Measurements from ENCODE around the gene MRPS25.
A peak's percentile ranks its signal among the peaks of the same experiment; 100 is the strongest.

Gene MRPS25

GRCh38 chr3:15083252-15083651 is 18.1 kb upstream of the MRPS25 start:
- DNase-seq (ENCODE audit: low read depth, low spot score): no peak

GRCh38 chr3:15081960-15082664 is 17.0 kb upstream of the MRPS25 start:
- DNase-seq (ENCODE audit: low read depth, low spot score): no peak

GRCh38 chr3:15079091-15079490 is 14.0 kb upstream of the MRPS25 start:
- DNase-seq (ENCODE audit: low read depth, low spot score): no peak

GRCh38 chr3:15074500-15074899 is 9.4 kb upstream of the MRPS25 start:
- no peak for DNase-seq (ENCODE audit: low read depth, low spot score)

GRCh38 chr3:15071699-15072098 is 6.6 kb upstream of the MRPS25 start:
- no peak for DNase-seq (ENCODE audit: low read depth, low spot score)

- no peak for DNase-seq (ENCODE audit: low read depth, low spot score)
Measured at GRCh38 chr3:15069441-15069840, 4.3 kb upstream of the MRPS25 start.

GRCh38 chr3:15066467-15066866 is 1.4 kb upstream of the MRPS25 start:
- DNase-seq (ENCODE audit: low read depth, low spot score): no peak

- no peak for DNase-seq (ENCODE audit: low read depth, low spot score)
Measured at GRCh38 chr3:15065550-15066007, 464 bp upstream of the MRPS25 start.

GRCh38 chr3:15064299-15064834 is 748 bp downstream of the MRPS25 start:
- no peak for DNase-seq (ENCODE audit: low read depth, low spot score)

- no peak for DNase-seq (ENCODE audit: low read depth, low spot score)
Measured at GRCh38 chr3:15063656-15064286, 1.3 kb downstream of the MRPS25 start.

- no peak for DNase-seq (ENCODE audit: low read depth, low spot score)
Measured at GRCh38 chr3:15063238-15063637, 1.9 kb downstream of the MRPS25 start.

GRCh38 chr3:15060029-15060428 is 5.1 kb downstream of the MRPS25 start:
- no peak for DNase-seq (ENCODE audit: low read depth, low spot score)

GRCh38 chr3:15056676-15057404 is 8.3 kb downstream of the MRPS25 start:
- DNase-seq (ENCODE audit: low read depth, low spot score): no peak

- DNase-seq (ENCODE audit: low read depth, low spot score): no peak
Measured at GRCh38 chr3:15055019-15055557, 10.0 kb downstream of the MRPS25 start.

GRCh38 chr3:15053541-15053940 is 11.6 kb downstream of the MRPS25 start:
- DNase-seq (ENCODE audit: low read depth, low spot score): no peak

- DNase-seq (ENCODE audit: low read depth, low spot score): no peak
Measured at GRCh38 chr3:15052335-15053242, 12.5 kb downstream of the MRPS25 start.

- DNase-seq (ENCODE audit: low read depth, low spot score): peak; percentile 45
Measured at GRCh38 chr3:15051531-15051930, 13.6 kb downstream of the MRPS25 start.

GRCh38 chr3:15050405-15051092 is 14.6 kb downstream of the MRPS25 start:
- DNase-seq (ENCODE audit: low read depth, low spot score): no peak

- DNase-seq (ENCODE audit: low read depth, low spot score): no peak
Measured at GRCh38 chr3:15049584-15049983, 15.5 kb downstream of the MRPS25 start.

- DNase-seq (ENCODE audit: low read depth, low spot score): no peak
Measured at GRCh38 chr3:15045667-15046066, 19.4 kb downstream of the MRPS25 start.

Measured in iPS DF 19.7 (cell line).